WTC11 (cell line): ENCODE results near the gene CDYL. TPM values are rescaled to one million over a fixed set of nuclear protein-coding genes. Genes with fewer than 3 reads are reported as not detected.
A peak's percentile ranks its signal among the peaks of the same experiment; 100 is the strongest.

Source experiments
- ATAC-seq: fragments of 200-7000 bp; cut with Tn5 transposase; 2 replicates; pipeline ENCODE4 v1.10.0; 2021; ENCODE audit warnings: mild to moderate bottlenecking, moderate library complexity
- CTCF ChIA-PET: fragments of 300-600 bp; sonication (Branson Sonifier 250); formaldehyde crosslinking; loops from one replicate; lab custom pipeline; 2021; ENCODE audit warnings: antibody characterized with exemption; lab: Charles Lee
- POLR2A ChIA-PET: fragments of 350-600 bp; sonication (Branson Sonifier 250); formaldehyde crosslinking; loops from one replicate; lab custom pipeline; 2021; ENCODE audit warnings: antibody characterized with exemption; lab: Charles Lee
- DNase-seq: peaks from one replicate; pipeline ENCODE4 v3.0.0; 2021; ENCODE audit warnings: low spot score
- H3K27ac Mint-ChIP-seq: 2 replicates; pipeline ENCODE4 v1.8.0; 2021; ENCODE audit warnings: mixed read lengths
- H3K27me3 Mint-ChIP-seq: 2 replicates; pipeline ENCODE4 v1.8.0; 2021; ENCODE audit warnings: low read depth, mild to moderate bottlenecking, moderate library complexity, mixed read lengths
- H3K36me3 Mint-ChIP-seq: 2 replicates; pipeline ENCODE4 v1.8.0; 2021; ENCODE audit warnings: mixed read lengths
- H3K4me1 Mint-ChIP-seq: 2 replicates; pipeline ENCODE4 v1.8.0; 2022; ENCODE audit warnings: mixed read lengths
- H3K4me3 Mint-ChIP-seq: 2 replicates; pipeline ENCODE4 v1.8.0; 2021; ENCODE audit warnings: mild to moderate bottlenecking, moderate library complexity, mixed read lengths
- H3K9me3 Mint-ChIP-seq: 2 replicates; pipeline ENCODE4 v1.8.0; 2021; ENCODE audit warnings: mixed read lengths
- ATF1 ChIP-seq: sonication (generic); formaldehyde crosslinking; IDR thresholded peaks from 2 replicates; pipeline ENCODE4 v1.8.1; 2023; ENCODE audit warnings: mild to moderate bottlenecking, moderate library complexity, missing genetic modification reagents
- EMX1 ChIP-seq: fragments of 250-450 bp; sonication (Bioruptor Pico); IDR thresholded peaks from 2 replicates; pipeline ENCODE4 v1.8.0; 2021; ENCODE audit warnings: mild to moderate bottlenecking
- NR1H2 ChIP-seq: sonication (generic); formaldehyde crosslinking; IDR thresholded peaks from 2 replicates; pipeline ENCODE4 v1.9.0; 2021; ENCODE audit warnings: mild to moderate bottlenecking, moderate library complexity, missing genetic modification reagents
- PREB ChIP-seq: sonication (generic); formaldehyde crosslinking; IDR thresholded peaks from 2 replicates; pipeline ENCODE4 v1.8.1; 2022; ENCODE audit warnings: mild to moderate bottlenecking, missing genetic modification reagents, moderate library complexity, borderline replicate concordance
- ZBTB43 ChIP-seq: sonication (generic); formaldehyde crosslinking; IDR thresholded peaks from 2 replicates; pipeline ENCODE4 v1.8.1; 2023; ENCODE audit warnings: mild to moderate bottlenecking, missing genetic modification reagents
- ZNF121 ChIP-seq: sonication (generic); formaldehyde crosslinking; IDR thresholded peaks from 2 replicates; pipeline ENCODE4 v1.8.0; 2023; ENCODE audit warnings: missing genetic modification reagents
- ZNF317 ChIP-seq: sonication (generic); formaldehyde crosslinking; IDR thresholded peaks from 2 replicates; pipeline ENCODE4 v1.8.1; 2023; ENCODE audit warnings: low read depth, mild to moderate bottlenecking, moderate library complexity, missing genetic modification reagents, borderline replicate concordance
- ZNF396 ChIP-seq: fragments of 250-450 bp; sonication (Bioruptor Pico); IDR thresholded peaks from 2 replicates; pipeline ENCODE4 v1.8.0; 2021; ENCODE audit warnings: mild to moderate bottlenecking, moderate library complexity, borderline replicate concordance
- ZNF416 ChIP-seq: fragments of 250-450 bp; sonication (Bioruptor Pico); IDR thresholded peaks from 2 replicates; pipeline ENCODE4 v1.9.0; 2021; ENCODE audit warnings: mild to moderate bottlenecking, inconsistent platforms
- total RNA-seq: library from RNA; stranded (reverse); gene quantifications from 3 replicates; pipeline ENCODE4 v1.2.3, GENCODE V29; 2021
- TF ChIP-seq, protein P1 (sequence below): sonication (generic); formaldehyde crosslinking; IDR thresholded peaks from 2 replicates; pipeline ENCODE4 v1.8.0; 2022; ENCODE audit warnings: mild to moderate bottlenecking, missing genetic modification reagents
- TF ChIP-seq, protein P2 (sequence below): fragments of 250-450 bp; sonication (Bioruptor Pico); IDR thresholded peaks from 2 replicates; pipeline ENCODE4 v1.9.0; 2021; ENCODE audit warnings: moderate library complexity, mild to moderate bottlenecking, inconsistent platforms, borderline replicate concordance
- TF ChIP-seq, protein P3 (sequence below): sonication (generic); formaldehyde crosslinking; conservative IDR thresholded peaks from 2 replicates; pipeline ENCODE4 v1.8.1; 2023; ENCODE audit warnings: mild to moderate bottlenecking, low read depth, missing genetic modification reagents, moderate library complexity
- TF ChIP-seq, protein P4 (sequence below): sonication (generic); formaldehyde crosslinking; IDR thresholded peaks from 2 replicates; pipeline ENCODE4 v1.8.1; 2023; ENCODE audit warnings: mild to moderate bottlenecking, moderate library complexity, missing genetic modification reagents

Gene CDYL
- total RNA-seq, 1 experiment from 2014 or later: 92.0 TPM

GRCh38 chr6:4802312-4802935 is 26.2 kb downstream of the CDYL start:
- Mint-ChIP-seq H3K27me3 (no peaks in the 10 kb centered on the region), H3K9me3 (no peaks in the 10 kb centered on the region), H3K27ac (no peak overlapping the region), H3K4me3 (no peak overlapping the region), H3K4me1 (peaks cover 71% of the 10 kb centered on the region), H3K36me3 (peaks cover 8% of the 10 kb centered on the region)
- peak; percentile 60; the same call in 1 of the 2 replicates for TF ChIP-seq ZNF121
- TF ChIP-seq, protein P1, sequence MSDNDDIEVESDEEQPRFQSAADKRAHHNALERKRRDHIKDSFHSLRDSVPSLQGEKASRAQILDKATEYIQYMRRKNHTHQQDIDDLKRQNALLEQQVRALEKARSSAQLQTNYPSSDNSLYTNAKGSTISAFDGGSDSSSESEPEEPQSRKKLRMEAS (CRISPR knock-in tag): no peak
- POLR2A ChIA-PET: no interaction called here
- CTCF ChIA-PET: interaction anchor here (0.7 to 2.3 kb wide), 5 partner anchors 12 to 155 kb away, joined by 3 to 16 read pairs (median 3); no protein-coding TSS in a partner anchor
- DNase-seq (no peak), ATAC-seq (no peak)

DNA sequence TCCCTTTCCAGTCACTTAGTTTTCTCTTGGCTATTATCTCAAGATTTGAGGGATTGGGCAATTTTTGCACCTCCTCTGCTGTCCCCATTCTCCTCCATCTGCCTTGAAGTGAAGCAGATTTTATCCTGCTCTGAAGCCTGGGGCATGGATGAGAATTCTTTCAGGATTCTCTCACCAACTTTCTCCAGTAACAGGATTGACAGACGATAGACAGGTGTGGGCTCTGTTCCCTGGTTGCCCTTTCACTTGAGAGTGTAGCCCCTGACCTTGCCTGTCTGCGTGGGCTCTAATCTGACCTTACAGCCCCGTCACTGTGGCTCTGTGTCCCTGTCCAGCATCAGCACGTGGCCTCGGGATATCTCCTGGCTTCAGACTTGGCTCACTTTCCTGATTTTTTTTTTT is 27.1 kb downstream of the CDYL start:
- H3K27ac Mint-ChIP-seq: no peak overlapping the region
- ATAC-seq (no peak), DNase-seq (no peak)
- POLR2A ChIA-PET: interaction anchor here (0.7 kb wide), 2 partner anchors 152 to 306 kb away, joined by 3 to 4 read pairs; no protein-coding TSS in a partner anchor
- CTCF ChIA-PET: interaction anchor here (0.5 to 2.3 kb wide), 7 partner anchors 13 to 1678 kb away, joined by 3 to 16 read pairs (median 5); no protein-coding TSS in a partner anchor
- H3K4me1 Mint-ChIP-seq: peaks cover 73% of the 10 kb centered on the region
- peaks cover 8% of the 10 kb centered on the region for H3K36me3 Mint-ChIP-seq
- no peaks in the 10 kb centered on the region for H3K27me3 Mint-ChIP-seq
- no peaks in the 10 kb centered on the region for H3K9me3 Mint-ChIP-seq
- H3K4me3 Mint-ChIP-seq: no peak overlapping the region
- TF ChIP-seq ZBTB43: no peak
- no peak for TF ChIP-seq NR1H2 (CRISPR knock-in tag)
- TF ChIP-seq ZNF317 (CRISPR knock-in tag): no peak
- no peak for TF ChIP-seq EMX1
- no peak for TF ChIP-seq ZNF396 (CRISPR knock-in tag)
- TF ChIP-seq, protein P2, sequence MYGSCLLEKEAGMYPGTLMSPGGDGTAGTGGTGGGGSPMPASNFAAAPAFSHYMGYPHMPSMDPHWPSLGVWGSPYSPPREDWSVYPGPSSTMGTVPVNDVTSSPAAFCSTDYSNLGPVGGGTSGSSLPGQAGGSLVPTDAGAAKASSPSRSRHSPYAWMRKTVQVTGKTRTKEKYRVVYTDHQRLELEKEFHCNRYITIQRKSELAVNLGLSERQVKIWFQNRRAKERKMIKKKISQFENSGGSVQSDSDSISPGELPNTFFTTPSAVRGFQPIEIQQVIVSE: no peak
- no peak for TF ChIP-seq ZNF416 (CRISPR knock-in tag)
- no peak for TF ChIP-seq PREB (CRISPR knock-in tag)
- no peak for TF ChIP-seq ATF1 (CRISPR knock-in tag)
- TF ChIP-seq, protein P3, sequence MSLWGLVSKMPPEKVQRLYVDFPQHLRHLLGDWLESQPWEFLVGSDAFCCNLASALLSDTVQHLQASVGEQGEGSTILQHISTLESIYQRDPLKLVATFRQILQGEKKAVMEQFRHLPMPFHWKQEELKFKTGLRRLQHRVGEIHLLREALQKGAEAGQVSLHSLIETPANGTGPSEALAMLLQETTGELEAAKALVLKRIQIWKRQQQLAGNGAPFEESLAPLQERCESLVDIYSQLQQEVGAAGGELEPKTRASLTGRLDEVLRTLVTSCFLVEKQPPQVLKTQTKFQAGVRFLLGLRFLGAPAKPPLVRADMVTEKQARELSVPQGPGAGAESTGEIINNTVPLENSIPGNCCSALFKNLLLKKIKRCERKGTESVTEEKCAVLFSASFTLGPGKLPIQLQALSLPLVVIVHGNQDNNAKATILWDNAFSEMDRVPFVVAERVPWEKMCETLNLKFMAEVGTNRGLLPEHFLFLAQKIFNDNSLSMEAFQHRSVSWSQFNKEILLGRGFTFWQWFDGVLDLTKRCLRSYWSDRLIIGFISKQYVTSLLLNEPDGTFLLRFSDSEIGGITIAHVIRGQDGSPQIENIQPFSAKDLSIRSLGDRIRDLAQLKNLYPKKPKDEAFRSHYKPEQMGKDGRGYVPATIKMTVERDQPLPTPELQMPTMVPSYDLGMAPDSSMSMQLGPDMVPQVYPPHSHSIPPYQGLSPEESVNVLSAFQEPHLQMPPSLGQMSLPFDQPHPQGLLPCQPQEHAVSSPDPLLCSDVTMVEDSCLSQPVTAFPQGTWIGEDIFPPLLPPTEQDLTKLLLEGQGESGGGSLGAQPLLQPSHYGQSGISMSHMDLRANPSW (CRISPR knock-in tag): no peak
- TF ChIP-seq, protein P4, sequence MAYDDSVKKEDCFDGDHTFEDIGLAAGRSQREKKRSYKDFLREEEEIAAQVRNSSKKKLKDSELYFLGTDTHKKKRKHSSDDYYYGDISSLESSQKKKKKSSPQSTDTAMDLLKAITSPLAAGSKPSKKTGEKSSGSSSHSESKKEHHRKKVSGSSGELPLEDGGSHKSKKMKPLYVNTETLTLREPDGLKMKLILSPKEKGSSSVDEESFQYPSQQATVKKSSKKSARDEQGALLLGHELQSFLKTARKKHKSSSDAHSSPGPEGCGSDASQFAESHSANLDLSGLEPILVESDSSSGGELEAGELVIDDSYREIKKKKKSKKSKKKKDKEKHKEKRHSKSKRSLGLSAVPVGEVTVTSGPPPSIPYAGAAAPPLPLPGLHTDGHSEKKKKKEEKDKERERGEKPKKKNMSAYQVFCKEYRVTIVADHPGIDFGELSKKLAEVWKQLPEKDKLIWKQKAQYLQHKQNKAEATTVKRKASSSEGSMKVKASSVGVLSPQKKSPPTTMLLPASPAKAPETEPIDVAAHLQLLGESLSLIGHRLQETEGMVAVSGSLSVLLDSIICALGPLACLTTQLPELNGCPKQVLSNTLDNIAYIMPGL (CRISPR knock-in tag): no peak
